Erythroblast (primary cell): ENCODE data around the gene UQCR11.
"Not testable (repeated sequence)": the region's sequence is repeated elsewhere in the genome, so short reads cannot be mapped to it uniquely, and the experiment has no call there.

ENCODE experiments used
- DNase-seq, 2 experiments: peaks; one replicate each; lab custom pipeline; 2025; lab: John Stamatoyannopoulos, UW
- GATA1 ChIP-seq: IDR thresholded peaks from 2 replicates; pipeline ENCODE4 v1.6.1; 2011; ENCODE audit warnings: low read depth, mild to moderate bottlenecking, control low read depth, low read length, moderate library complexity
- POLR2A ChIP-seq: IDR thresholded peaks from 2 replicates; pipeline ENCODE4 v1.6.1; 2011; ENCODE audit warnings: mild to moderate bottlenecking, low read length

The UQCR11 gene

GRCh38 chr19:1646659-1647453 lies 41.6 kb upstream of the UQCR11 start:
- TF ChIP-seq GATA1, result no peak
- TF ChIP-seq POLR2A, result no peak
- DNase-seq, result no peak

- TF ChIP-seq GATA1, result no peak
- no peak for TF ChIP-seq POLR2A
- DNase-seq, result no peak
Measured at GRCh38 chr19:1646149-1646548, 40.9 kb upstream of the UQCR11 start.

GRCh38 chr19:1645299-1645698 lies 40.0 kb upstream of the UQCR11 start:
- no peak for DNase-seq
- TF ChIP-seq POLR2A (no peak), GATA1 (no peak)

- TF ChIP-seq GATA1, result no peak
- no peak for DNase-seq
Measured at GRCh38 chr19:1644070-1644469, 38.8 kb upstream of the UQCR11 start.

- not testable (repeated sequence) for DNase-seq
Measured at GRCh38 chr19:1640893-1641448, 35.7 kb upstream of the UQCR11 start.

- TF ChIP-seq POLR2A (no peak), GATA1 (no peak)
- DNase-seq, result no peak
Measured at GRCh38 chr19:1636325-1637236, 31.3 kb upstream of the UQCR11 start.

- TF ChIP-seq POLR2A, result no peak
- no peak for TF ChIP-seq GATA1
Measured at GRCh38 chr19:1634938-1635243, 29.6 kb upstream of the UQCR11 start.

GRCh38 chr19:1634242-1634937 lies 29.1 kb upstream of the UQCR11 start:
- peak in 1 of 2 experiments; percentile 32 for DNase-seq
- TF ChIP-seq GATA1 (no peak), POLR2A (no peak)

More at GRCh38 chr19:1634938-1635243, 29.6 kb upstream of the UQCR11 start:
- no peak for DNase-seq

- peak; percentile 27 for TF ChIP-seq POLR2A
- TF ChIP-seq GATA1, result no peak
Measured at GRCh38 chr19:1633269-1633826, 28.1 kb upstream of the UQCR11 start.

GRCh38 chr19:1632462-1633268 lies 27.4 kb upstream of the UQCR11 start:
- DNase-seq, result peak; percentile 93 to 94
- TF ChIP-seq POLR2A (peak; percentile 43), GATA1 (no peak)

More at GRCh38 chr19:1633269-1633826, 28.1 kb upstream of the UQCR11 start:
- DNase-seq, result no peak

GRCh38 chr19:1631557-1632100 lies 26.4 kb upstream of the UQCR11 start:
- TF ChIP-seq GATA1 (no peak), POLR2A (no peak)
- DNase-seq, result no peak

GRCh38 chr19:1630811-1631210 lies 25.5 kb upstream of the UQCR11 start:
- DNase-seq, result no peak
- TF ChIP-seq GATA1 (no peak), POLR2A (no peak)
